Head of caudate nucleus (tissue), 42 donors: Measurements from ENCODE around the gene EPB41.
"Not testable (repeated sequence)": the region's sequence is repeated elsewhere in the genome, so short reads cannot be mapped to it uniquely, and the experiment has no call there.

Experiments used
- DNase-seq, 42 donors: peaks; one replicate each; pipeline versions ENCODE4 v3.0.0 to v3.0.0-alpha.2; 2020 to 2021; ENCODE audit warnings: mixed read lengths in 7 of 42
- intact Hi-C: fragments of 100-400 bp; cut with DNase I; formaldehyde crosslinking; loops from one replicate; pipeline ENCODE4 v1.15.0; 2022

Gene EPB41

GRCh38 chr1:29079916-29080629 is 165.7 kb downstream of the EPB41 start:
- intact Hi-C loops, DNase-seq: not testable (repeated sequence)

- peak in 26 of 42 donors; percentile 6 to 70 (median 36) for DNase-seq
- intact Hi-C loops = no loop called here
Observed at GRCh38 chr1:29081201-29081600, 166.8 kb downstream of the EPB41 start.

DNA sequence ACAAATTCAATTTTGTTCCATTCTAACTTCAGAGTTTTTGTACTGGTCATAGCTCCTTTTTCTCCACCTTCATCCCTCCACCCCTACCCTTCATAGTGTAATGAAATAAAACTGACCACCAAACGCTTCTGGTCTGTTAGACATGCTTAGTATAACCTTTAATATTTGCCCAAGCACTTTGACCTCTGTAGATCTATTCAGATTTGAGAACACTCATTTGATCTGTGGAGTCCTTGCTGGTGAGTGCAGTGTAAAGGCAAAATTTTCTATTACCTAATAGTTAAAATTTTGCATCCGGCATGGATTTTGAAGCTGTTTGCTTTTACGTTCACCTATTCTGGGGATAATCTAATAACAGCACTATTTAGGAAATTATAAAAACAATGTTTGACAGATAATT is 168.2 kb downstream of the EPB41 start:
- DNase-seq = no peak
- intact Hi-C loops = no loop called here

DNA sequence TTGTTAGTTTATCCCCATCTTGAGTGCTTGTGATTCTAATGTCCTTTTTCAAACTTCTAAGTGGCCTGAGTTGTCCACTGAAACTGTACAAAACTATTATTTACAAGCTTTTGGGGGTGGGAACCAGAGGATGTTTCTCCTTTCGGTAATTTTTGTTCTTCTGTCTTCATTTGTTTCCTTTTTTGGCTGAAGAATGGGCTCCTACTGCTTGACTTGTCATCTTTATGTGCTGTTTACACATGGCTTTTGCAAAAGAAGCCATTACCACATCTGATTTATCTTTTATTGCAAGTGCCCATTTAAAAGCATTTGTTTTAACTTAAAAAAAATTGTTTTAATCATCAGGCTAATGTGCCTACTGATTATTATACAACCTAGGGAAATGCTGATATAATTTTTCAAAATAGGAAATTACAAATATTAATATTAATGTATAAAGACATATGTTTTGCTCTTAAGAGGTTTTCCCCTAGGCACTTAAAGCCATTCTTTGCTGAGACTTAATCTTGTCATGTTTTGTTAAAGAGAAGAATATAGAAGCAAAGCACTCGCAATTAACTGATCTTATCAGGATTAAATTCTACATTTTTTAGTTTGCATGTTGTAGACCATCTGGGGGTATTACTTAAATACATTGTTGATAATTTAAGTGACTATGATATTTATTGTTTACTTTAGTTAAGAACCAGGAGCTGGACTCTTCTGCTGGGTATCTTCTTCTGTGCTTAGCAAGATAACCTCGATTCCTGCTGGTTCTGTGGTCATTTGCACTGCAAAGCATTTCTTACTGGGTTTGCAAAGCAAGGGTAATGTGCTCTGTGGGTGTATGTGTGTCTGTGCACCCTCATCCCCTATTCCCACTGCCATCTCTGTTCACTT is 169.2 kb downstream of the EPB41 start:
- intact Hi-C loops = no loop called here
- DNase-seq = no peak

DNA sequence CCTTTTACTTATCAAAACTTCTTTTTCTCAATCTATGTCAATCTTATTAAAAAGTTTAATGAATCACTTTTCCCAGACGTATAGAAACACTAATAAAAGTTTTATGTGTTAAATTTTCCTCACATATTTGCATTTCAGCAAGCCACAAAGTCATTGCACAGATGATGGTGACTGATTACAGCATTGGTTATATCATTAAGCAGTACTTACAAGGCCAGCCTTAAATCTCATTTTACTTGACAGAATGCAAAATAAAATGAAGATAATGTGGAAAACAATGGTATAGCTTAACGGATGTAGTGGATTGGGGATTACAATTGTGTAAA is 169.8 kb downstream of the EPB41 start:
- intact Hi-C loops = no loop called here
- no peak for DNase-seq

GRCh38 chr1:29090937-29091618 is 176.7 kb downstream of the EPB41 start:
- intact Hi-C loops = no loop called here
- no peak for DNase-seq

DNA sequence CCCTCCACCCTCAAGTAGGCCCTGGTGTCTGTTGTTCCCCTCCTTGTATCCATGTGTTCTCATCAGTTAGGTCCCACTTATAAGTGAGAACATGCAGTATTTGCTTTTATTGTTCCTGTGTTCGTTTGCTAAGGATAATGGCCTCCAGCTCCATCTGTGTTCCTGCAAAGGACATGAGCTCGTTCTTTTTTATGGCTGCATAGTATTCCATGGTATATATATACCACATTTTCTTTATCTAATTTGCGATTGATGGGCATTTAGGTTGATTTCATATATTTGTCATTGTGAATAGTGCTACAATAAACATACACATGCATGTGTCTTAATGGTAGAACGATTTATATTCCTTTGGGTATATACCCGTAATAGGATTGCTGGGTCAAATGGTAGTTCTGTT is 178.3 kb downstream of the EPB41 start:
- intact Hi-C loops, DNase-seq: not testable (repeated sequence)

DNA sequence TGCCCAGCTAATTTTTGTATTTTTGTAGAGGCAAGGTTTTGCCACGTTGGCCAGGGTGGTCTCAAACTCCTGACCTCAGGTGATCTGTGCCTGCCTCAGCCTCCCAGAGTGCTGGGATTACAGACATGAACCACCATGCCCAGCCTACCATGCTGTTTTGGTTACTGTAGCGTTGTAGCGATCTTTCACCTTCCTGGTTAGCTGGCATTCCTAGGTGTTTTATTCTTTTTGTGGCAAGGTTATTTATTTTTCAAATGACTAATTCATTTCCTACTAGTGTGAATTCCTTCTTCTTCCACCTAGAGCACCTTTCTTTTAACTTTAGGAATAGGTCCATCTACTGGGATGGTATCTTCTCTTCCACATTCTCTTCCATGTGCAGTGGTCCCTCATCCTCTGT is 180.1 kb downstream of the EPB41 start:
- intact Hi-C loops = no loop called here
- no peak for DNase-seq

- intact Hi-C loops = no loop called here
- DNase-seq = no peak
Observed at GRCh38 chr1:29094954-29095353, 180.6 kb downstream of the EPB41 start.

DNA sequence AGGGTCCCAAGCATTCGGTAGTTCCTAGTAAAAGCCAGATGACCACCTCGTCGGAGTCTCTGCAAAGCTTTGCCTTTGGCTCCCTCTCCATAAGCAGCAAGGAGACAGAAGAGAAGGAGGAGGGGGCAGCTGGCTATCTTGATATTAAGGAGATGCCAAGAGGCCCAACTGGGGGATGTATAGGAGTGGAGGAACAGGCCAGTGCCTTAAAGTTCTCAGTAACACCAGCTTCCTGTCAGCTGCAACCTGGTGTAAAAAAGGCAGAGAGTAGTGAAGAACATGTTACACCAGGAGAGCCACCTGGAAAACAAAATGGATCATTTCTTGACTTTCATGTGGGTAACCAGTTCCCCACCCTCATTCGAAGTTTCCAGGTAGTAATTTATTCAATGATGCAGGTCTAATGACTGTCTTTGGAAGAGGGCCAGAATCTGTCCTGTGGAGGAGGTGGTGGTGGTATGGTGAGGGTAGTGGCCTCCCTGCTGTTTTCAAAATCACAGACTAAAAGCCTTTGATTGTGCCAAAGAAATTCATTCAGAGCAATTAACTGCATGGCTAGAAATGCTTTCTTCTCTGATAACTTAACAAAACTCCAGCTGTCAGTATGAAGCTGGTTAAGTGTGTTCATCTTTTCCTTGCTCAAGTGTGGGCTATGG is 182.0 kb downstream of the EPB41 start:
- DNase-seq = no peak
- intact Hi-C loops = no loop called here

- DNase-seq = no peak
- intact Hi-C loops = no loop called here
Observed at GRCh38 chr1:29099286-29099685, 184.9 kb downstream of the EPB41 start.

- intact Hi-C loops = no loop called here
- DNase-seq = no peak
Observed at GRCh38 chr1:29100487-29100886, 186.1 kb downstream of the EPB41 start.

DNA sequence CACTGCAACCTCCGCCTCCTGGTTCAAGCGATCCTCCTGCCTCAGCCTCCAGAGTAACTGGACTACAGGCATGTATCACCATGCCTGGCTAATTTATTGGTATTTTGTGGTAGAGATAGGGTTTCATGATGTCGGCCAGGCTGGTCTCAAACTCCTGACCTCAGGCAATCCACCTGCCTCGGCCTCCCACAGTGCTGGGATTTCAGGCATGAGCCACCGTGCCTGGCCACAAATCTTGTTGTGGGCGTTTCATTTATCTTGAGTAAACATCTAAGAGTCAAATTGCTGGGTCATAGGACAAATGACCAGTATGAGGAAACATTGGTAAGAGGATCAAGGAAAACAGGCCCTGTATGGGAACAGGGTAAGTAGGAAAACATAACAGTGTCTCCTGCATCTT is 191.5 kb downstream of the EPB41 start:
- intact Hi-C loops = no loop called here
- DNase-seq = no peak

- DNase-seq, intact Hi-C loops: not testable (repeated sequence)
Observed at GRCh38 chr1:29108041-29108440, 193.7 kb downstream of the EPB41 start.

DNA sequence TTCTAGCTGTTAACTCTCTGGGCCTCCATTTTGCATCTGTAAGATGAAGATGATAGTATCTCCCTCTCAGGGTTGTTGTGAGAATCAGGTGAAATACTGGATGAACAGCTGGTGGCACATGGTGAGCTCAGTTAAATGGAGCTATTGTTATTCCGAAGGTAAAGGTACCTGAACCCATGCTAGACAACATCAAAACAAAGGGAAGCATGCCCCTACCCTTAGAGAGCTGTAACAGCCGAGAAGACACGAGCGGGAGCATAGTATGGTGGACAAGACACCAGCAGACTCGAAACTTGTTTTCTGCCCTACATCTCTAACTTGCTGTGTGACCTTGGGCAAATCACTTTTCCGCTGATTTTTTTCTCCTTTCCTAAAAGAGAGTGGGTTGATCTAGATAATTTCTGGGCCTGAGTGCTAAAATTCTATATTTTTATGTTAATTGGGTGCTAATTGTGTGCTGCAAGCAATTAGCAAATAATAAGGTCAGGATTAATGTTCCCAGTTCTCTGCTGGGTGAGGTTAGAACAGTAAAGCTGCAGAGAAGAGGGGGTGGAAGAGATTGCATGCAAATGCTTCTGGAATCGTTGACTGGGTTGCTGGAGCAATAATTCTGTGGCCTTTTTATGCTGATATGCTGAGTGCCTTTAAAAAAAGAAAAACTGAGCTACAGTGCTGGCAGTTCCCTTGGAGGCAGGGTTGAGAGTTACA is 198.5 kb downstream of the EPB41 start:
- peak in 10 of 42 donors; percentile 13 to 70 (median 40) for DNase-seq
- intact Hi-C loops = no loop called here

DNA sequence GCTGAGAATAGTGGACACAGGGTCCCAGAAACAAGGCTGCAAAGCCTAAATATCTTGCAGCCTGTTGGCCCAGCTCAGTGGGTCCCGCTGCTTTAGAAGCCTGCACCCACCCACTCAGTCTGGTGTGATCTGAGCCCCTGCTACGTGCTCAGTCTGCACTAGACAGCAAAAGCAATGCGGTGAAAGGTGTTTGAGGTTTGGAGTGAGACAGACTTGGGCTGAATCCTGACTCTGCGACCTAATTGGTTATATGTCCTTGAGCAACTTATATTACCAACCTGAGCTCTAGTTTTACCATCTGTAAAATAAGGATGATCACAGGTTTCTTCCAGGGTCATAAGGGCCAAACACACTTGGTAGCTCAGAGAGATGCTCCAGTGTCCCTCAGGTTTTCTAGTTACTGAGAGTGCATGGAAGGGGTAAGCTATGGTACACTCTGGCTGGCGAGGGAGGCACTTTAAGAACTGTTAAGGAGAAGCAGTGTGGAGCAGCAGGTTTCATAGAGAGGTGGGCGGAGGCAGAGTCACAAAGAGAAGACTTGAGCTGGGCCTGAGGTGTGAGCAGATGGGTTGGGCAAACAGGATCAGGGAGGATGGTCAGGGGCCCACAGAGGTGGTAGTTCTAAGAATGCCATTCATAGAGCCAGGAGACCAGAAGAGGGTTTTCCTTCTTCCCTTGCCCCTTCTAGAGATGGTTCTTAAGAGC is 199.2 kb downstream of the EPB41 start:
- intact Hi-C loops = no loop called here

GRCh38 chr1:29114654-29115053 is 200.3 kb downstream of the EPB41 start:
- DNase-seq = no peak
- intact Hi-C loops = no loop called here

More for the DNA sequence above, 199.2 kb downstream of the EPB41 start:
- peak in 18 of 42 donors; percentile 31 to 79 (median 54) for DNase-seq

- peak in 2 of 42 donors; percentile 20 to 59 for DNase-seq
- intact Hi-C loops = no loop called here
Observed at GRCh38 chr1:29117381-29117780, 203.0 kb downstream of the EPB41 start.
